Pancreas (tissue), 10 donors: ENCODE results near the gene GPANK1. TPM values are rescaled to one million over a fixed set of nuclear protein-coding genes. Genes with fewer than 3 reads are reported as not detected.
A peak's percentile ranks its signal among the peaks of the same experiment; 100 is the strongest.

ENCODE experiments used
- ATAC-seq, 4 donors: fragments of 200-7000 bp; cut with Tn5 transposase; one replicate each; pipeline versions ENCODE4 v1.8.0 to v1.9.1; 2020; ENCODE audit warnings: mild to moderate bottlenecking in 4 of 4, moderate library complexity in 4 of 4
- DNase-seq, 6 donors: peaks; one replicate each; pipeline ENCODE4 v3.0.0-alpha.2; 2020
- FAIRE-seq: peaks from 2 replicates; lab custom pipeline; 2012; peaks lifted over from hg19 to GRCh38; lab: Jason Lieb, UNC
- H3K27ac ChIP-seq, 4 donors: fragments of 200-600 bp; sonication (generic); 1 replicate in 3 of 4; 2 replicates in 1 of 4; pipeline versions ENCODE4 v1.5.0 to v1.8.0; 2020
- H3K27me3 ChIP-seq, 4 donors: fragments of 200-600 bp; one replicate each; pipeline ENCODE4 v1.8.0; 2021
- H3K36me3 ChIP-seq, 3 donors: fragments of 200-600 bp; sonication (generic) in 1 of 3; one replicate each; pipeline versions ENCODE4 v1.5.0 to v1.8.0; 2020 to 2021
- H3K4me1 ChIP-seq, 3 donors: fragments of 200-600 bp; one replicate each; pipeline ENCODE4 v1.8.0; 2021
- H3K4me3 ChIP-seq, 4 donors: fragments of 200-600 bp; sonication (generic) in 2 of 4; one replicate each; pipeline versions ENCODE4 v1.5.0 to v1.8.0; 2020 to 2021
- H3K9me3 ChIP-seq, 4 donors: fragments of 200-600 bp; one replicate each; pipeline ENCODE4 v1.8.0; 2021
- CTCF ChIP-seq, 4 donors: fragments of 200-600 bp; sonication (generic) in 3 of 4; IDR thresholded peaks; one replicate each; pipeline versions ENCODE4 v1.5.0 to v1.8.0; 2021; ENCODE audit warnings: antibody characterized with exemption in 4 of 4
- WGBS, 2 donors: extraction: QIAGEN DNeasy Blood & Tissue Kit; methylation state at CpG; one replicate each; pipeline ENCODE4 v1.1.7; 2013; 5-methylcytosine and 5-hydroxymethylcytosine counted together
- intact Hi-C, 3 donors: fragments of 100-400 bp; cut with DNase I; formaldehyde crosslinking; loops; one replicate each; pipeline versions ENCODE4 v1.11.1 to v1.14.2; 2022
- polyA plus RNA-seq, 2 donors: library from polyadenylated mRNA; stranded (reverse); fragments of 200-250 nt; gene quantifications; one replicate each; pipeline ENCODE4 v1.2.3, GENCODE V29; 2013
- total RNA-seq, 6 donors: library from RNA; stranded (reverse); fragmentation: NEBNext Ultra II Directional in 4 of 6; extraction: Animal tissue kit (Norgen Biotek cat#: 25700) in 4 of 6; gene quantifications; one replicate each; pipeline versions ENCODE4 v1.2.1 to v1.2.4, GENCODE V29; 2021 to 2023
- donor health status: healthy with polysubstance abuse.
- donor health status: DM: no; HTN: no; CAD: no; lungs with moderate emphysema.
- donor health status: DM: no; HTN: no; CAD: no.
- donor health status: control.
- donor health status: control.
- donor health status: Bipolar disorder and iron deficiency.
- donor health status: DM: yes; HTN: yes; CAD: no.
- donor health status: DM: no; HTN: no; CAD: no.
- donor health status: DM: no; HTN: no; CAD: no.
- donor health status: DM: yes; HTN: yes; CAD: no.

The GPANK1 gene
- total and polyA plus RNA-seq, 8 donors, result 5.5 to 11.6 (median 7.0) TPM

GRCh38 chr6:31661262-31662123 lies 3.3 kb downstream of the GPANK1 start:
- no peak for TF ChIP-seq CTCF (IDR thresholded peaks at IDR 0.05)
- Histone ChIP-seq H3K27me3 (no peaks in the 10 kb centered on the region), H3K4me3 (peak overlapping the region in 1 of 4 donors; percentile 66), H3K36me3 (no peaks in the 10 kb centered on the region), H3K4me1 (peaks cover 21 to 30% (median 27%) of the 10 kb centered on the region in 3 donors), H3K9me3 (no peaks in the 10 kb centered on the region), H3K27ac (peak overlapping the region in 2 of 4 donors; percentile 64 to 79)
- DNase-seq (no peak), ATAC-seq (no peak), FAIRE-seq (no peak)
- 65 to 73% methylated on average over 12 of the region's 12 CpGs for WGBS, 2 donors
- intact Hi-C loops, result no loop called here

GRCh38 chr6:31660381-31661261 lies 4.2 kb downstream of the GPANK1 start, which contains the start of gene C6orf47:
Gene C6orf47, minus strand, starts transcription at chr6:31660778. Its CDS starts 831 bp downstream, at chr6:31659947.
- Histone ChIP-seq H3K9me3 (no peaks in the 10 kb centered on the region), H3K36me3 (no peaks in the 10 kb centered on the region), H3K4me1 (peaks cover 21 to 30% (median 27%) of the 10 kb centered on the region in 3 donors), H3K4me3 (peak within 1 kb of the TSS; percentile 50 to 76 (median 64)), H3K27ac (peak within 1 kb of the TSS; percentile 63 to 79 (median 66)), H3K27me3 (no peaks in the 10 kb centered on the region)
- ATAC-seq (peak; percentile 78 to 84 (median 82)), FAIRE-seq (no peak), DNase-seq (peak; percentile 82 to 94 (median 85))
- intact Hi-C loops, result no loop called here
- no peak for TF ChIP-seq CTCF (IDR thresholded peaks at IDR 0.05)
- WGBS, 2 donors, result 0% methylated on average over 41 to 52 of the region's 52 CpGs

- Histone ChIP-seq H3K27ac (peak overlapping the region; percentile 63 to 79 (median 66)), H3K4me1 (peaks cover 21 to 30% (median 27%) of the 10 kb centered on the region in 3 donors), H3K36me3 (no peaks in the 10 kb centered on the region), H3K4me3 (peak overlapping the region; percentile 50 to 76 (median 64)), H3K27me3 (no peaks in the 10 kb centered on the region), H3K9me3 (no peaks in the 10 kb centered on the region)
- WGBS, 2 donors, result 8% methylated on average over 13 of the region's 13 CpGs
- FAIRE-seq (no peak), ATAC-seq (peak; percentile 25 to 39 (median 37)), DNase-seq (peak in 1 of 6 donors; percentile 33)
- intact Hi-C loops, result no loop called here
- no peak for TF ChIP-seq CTCF (IDR thresholded peaks at IDR 0.05)
Measured at GRCh38 chr6:31659649-31660380, 5.0 kb downstream of the GPANK1 start.

GRCh38 chr6:31658983-31659648 lies 5.7 kb downstream of the GPANK1 start:
- H3K27ac ChIP-seq, result no peak overlapping the region
- 73 to 75% methylated on average over 13 of the region's 13 CpGs for WGBS, 2 donors
- no peak for ATAC-seq
- no peak for DNase-seq
- no peak for FAIRE-seq
- H3K36me3 ChIP-seq, result no peaks in the 10 kb centered on the region
- H3K4me1 ChIP-seq, result peaks cover 19 to 27% (median 26%) of the 10 kb centered on the region in 3 donors
- H3K4me3 ChIP-seq, result peak overlapping the region in 3 of 4 donors; percentile 50 to 66 (median 63)
- no peaks in the 10 kb centered on the region for H3K27me3 ChIP-seq
- no peaks in the 10 kb centered on the region for H3K9me3 ChIP-seq
- intact Hi-C loops, result no loop called here
- no peak for TF ChIP-seq CTCF (IDR thresholded peaks at IDR 0.05)
